GM12878 (cell line): ENCODE measurements around the gene EIF2B4. TPM values are rescaled to one million over a fixed set of nuclear protein-coding genes. Genes with fewer than 3 reads are reported as not detected.

Source experiments
- BACH1 ChIP-seq: fragments of 450-650 bp; IDR thresholded peaks from 2 replicates; pipeline ENCODE4 v1.6.1; 2017; ENCODE audit warnings: mild to moderate bottlenecking, borderline replicate concordance
- BCL3 ChIP-seq: IDR thresholded peaks from 2 replicates; pipeline ENCODE4 v1.6.1; 2011; ENCODE audit warnings: borderline replicate concordance, low read depth, mild to moderate bottlenecking, moderate library complexity, low read length; ENCODE audit not compliant: insufficient read depth, poor library complexity, severe bottlenecking
- BHLHE40 ChIP-seq, 2 experiments: fragments of 450-650 bp in 1 of 2; IDR thresholded peaks; 2 replicates each; pipeline ENCODE4 v1.6.1; 2011 to 2017; ENCODE audit warnings: low read depth in 2 of 2, borderline replicate concordance in 1 of 2, improper control_type of control experiment in 1 of 2, low read length in 1 of 2, mild to moderate bottlenecking in 1 of 2
- CEBPZ ChIP-seq: fragments of 150-350 bp; IDR thresholded peaks from 2 replicates; pipeline ENCODE4 v1.6.1; 2016; ENCODE audit warnings: low read depth, low read length
- HCFC1 ChIP-seq: fragments of 150-350 bp; IDR thresholded peaks from 2 replicates; pipeline ENCODE4 v1.6.1; 2014; ENCODE audit warnings: low read length
- HDAC2 ChIP-seq: fragments of 200-600 bp; sonication (generic); IDR thresholded peaks from 2 replicates; pipeline ENCODE4 v1.6.1; 2017
- HDGF ChIP-seq: fragments of 450-650 bp; IDR thresholded peaks from 2 replicates; pipeline ENCODE4 v1.6.1; 2016; ENCODE audit warnings: antibody characterized with exemption
- IKZF1 ChIP-seq: fragments of 450-650 bp; conservative IDR thresholded peaks from 2 replicates; pipeline ENCODE4 v1.6.1; 2017; ENCODE audit warnings: antibody characterized with exemption, mild to moderate bottlenecking
- JUND ChIP-seq: IDR thresholded peaks from 2 replicates; pipeline ENCODE4 v1.6.1; 2012; ENCODE audit warnings: low read depth, mild to moderate bottlenecking, low read length, improper control_type of control experiment, moderate library complexity
- MAX ChIP-seq: IDR thresholded peaks from 2 replicates; pipeline ENCODE4 v1.6.1; 2012; ENCODE audit warnings: low read depth, low read length, improper control_type of control experiment
- MEF2B ChIP-seq: fragments of 450-650 bp; IDR thresholded peaks from 2 replicates; pipeline ENCODE4 v1.6.1; 2018; ENCODE audit warnings: mild to moderate bottlenecking, moderate library complexity; ENCODE audit not compliant: partially characterized antibody, poor library complexity, severe bottlenecking
- PRDM15 ChIP-seq: fragments of 450-650 bp; formaldehyde crosslinking; IDR thresholded peaks from 2 replicates; pipeline ENCODE4 v1.4.0; 2020; ENCODE audit warnings: mild to moderate bottlenecking, moderate library complexity
- RELA ChIP-seq: fragments of 450-650 bp; IDR thresholded peaks from 2 replicates; pipeline ENCODE4 v1.8.0; 2014; ENCODE audit warnings: borderline replicate concordance; ENCODE audit not compliant: partially characterized antibody
- RFX5 ChIP-seq: IDR thresholded peaks from 2 replicates; pipeline ENCODE4 v1.6.1; 2011; ENCODE audit warnings: low read depth, low read length, improper control_type of control experiment
- ZNF622 ChIP-seq: fragments of 450-650 bp; IDR thresholded peaks from 2 replicates; pipeline ENCODE4 v1.6.1; 2017; ENCODE audit warnings: mild to moderate bottlenecking, inconsistent platforms
- ZSCAN29 ChIP-seq: fragments of 450-650 bp; IDR thresholded peaks from 2 replicates; pipeline ENCODE4 v1.6.1; 2017; ENCODE audit warnings: mild to moderate bottlenecking, moderate library complexity
- ZZZ3 ChIP-seq: IDR thresholded peaks from 2 replicates; pipeline ENCODE4 v1.6.1; 2011; ENCODE audit warnings: low read depth; ENCODE audit not compliant: control insufficient read depth, insufficient read length
- polyA plus RNA-seq, 11 experiments: library from polyadenylated mRNA; depleted of rRNA in 4 of 11; unstranded in 6 of 11; stranded (reverse) in 5 of 11; fragments of >200 nt; fragmentation: Nextera tagmentation in 4 of 11; fragmentation: Illumina TruSeq in 1 of 11; extraction: Ambion mirVana in 4 of 11; extraction: Trizol in 1 of 11; gene quantifications; 1 replicate in 1 of 11; 2 replicates in 10 of 11; pipeline versions ENCODE4 v1.2.1 to v1.2.3, GENCODE V29; 2011 to 2016; ENCODE audit warnings: inconsistent platforms in 2 of 11, missing spikeins in 2 of 11, low read depth in 1 of 11
- total RNA-seq, 4 experiments: library from RNA; depleted of rRNA in 3 of 4; stranded (reverse); fragments of >200 nt in 3 of 4; fragmentation: Illumina TruSeq in 1 of 4; extraction: Trizol in 1 of 4; gene quantifications; 2 replicates each; pipeline versions ENCODE4 v1.2.1 to v1.2.3, GENCODE V29; 2013 to 2021
- TF ChIP-seq, protein P1 (sequence below): IDR thresholded peaks from 2 replicates; pipeline ENCODE4 v1.6.1; 2011; ENCODE audit warnings: mild to moderate bottlenecking, low read depth, low read length, moderate library complexity; ENCODE audit not compliant: insufficient replicate concordance

EIF2B4 gene
- total and polyA plus RNA-seq, 10 of the 15 experiments (the other 5 are each of a cell fraction or from before 2014, with no cell fraction given): 13.4 to 53.9 (median 27.5) TPM

- TF ChIP-seq RELA: peak; percentile 36
- peak; percentile 61; the same call in 1 of the 2 replicates for TF ChIP-seq MAX
- peak; percentile 96 for TF ChIP-seq IKZF1
- TF ChIP-seq, protein P1, sequence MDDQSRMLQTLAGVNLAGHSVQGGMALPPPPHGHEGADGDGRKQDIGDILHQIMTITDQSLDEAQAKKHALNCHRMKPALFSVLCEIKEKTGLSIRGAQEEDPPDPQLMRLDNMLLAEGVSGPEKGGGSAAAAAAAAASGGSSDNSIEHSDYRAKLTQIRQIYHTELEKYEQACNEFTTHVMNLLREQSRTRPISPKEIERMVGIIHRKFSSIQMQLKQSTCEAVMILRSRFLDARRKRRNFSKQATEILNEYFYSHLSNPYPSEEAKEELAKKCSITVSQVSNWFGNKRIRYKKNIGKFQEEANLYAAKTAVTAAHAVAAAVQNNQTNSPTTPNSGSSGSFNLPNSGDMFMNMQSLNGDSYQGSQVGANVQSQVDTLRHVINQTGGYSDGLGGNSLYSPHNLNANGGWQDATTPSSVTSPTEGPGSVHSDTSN: peak; percentile 29
- peak; percentile 86 to 93 for TF ChIP-seq BHLHE40 (IDR thresholded peaks at IDR 0.05; ENCODE audit: borderline replicate concordance in 1 of 2, low read depth in 2 of 2, low read length in 1 of 2)
- no peak for TF ChIP-seq HDAC2
- 0 out of 2 replicates have a peak, but pooled peaks have one; percentile 38 for TF ChIP-seq ZSCAN29
- peak; percentile 9 for TF ChIP-seq MEF2B
- peak; percentile 88 for TF ChIP-seq BACH1
- TF ChIP-seq CEBPZ: no peak
- TF ChIP-seq PRDM15 (CRISPR knock-in tag): no peak
- TF ChIP-seq ZNF622: no peak
- peak; percentile 95 for TF ChIP-seq JUND
- TF ChIP-seq HDGF: peak; percentile 94
- TF ChIP-seq HCFC1: peak; percentile 86
- TF ChIP-seq BCL3: peak; percentile 82
- TF ChIP-seq ZZZ3: no peak
- TF ChIP-seq RFX5: 0 out of 2 replicates have a peak, but pooled peaks have one; percentile 52
Measured at GRCh38 chr2:27380626-27381545, 10.7 kb upstream of the EIF2B4 start, which contains the start of gene ZNF513 (continued).
